Measurements from ENCODE around the gene NHP2. TPM values are rescaled to one million over a fixed set of nuclear protein-coding genes. Genes with fewer than 3 reads are reported as not detected.
A peak's percentile ranks its signal among the peaks of the same experiment; 100 is the strongest.
"Not testable (repeated sequence)": the region's sequence is repeated elsewhere in the genome, so short reads cannot be mapped to it uniquely, and the experiment has no call there.

NHP2 gene
- polyA plus RNA-seq, 3 donors, result 110 to 131 (median 120) TPM

DNA sequence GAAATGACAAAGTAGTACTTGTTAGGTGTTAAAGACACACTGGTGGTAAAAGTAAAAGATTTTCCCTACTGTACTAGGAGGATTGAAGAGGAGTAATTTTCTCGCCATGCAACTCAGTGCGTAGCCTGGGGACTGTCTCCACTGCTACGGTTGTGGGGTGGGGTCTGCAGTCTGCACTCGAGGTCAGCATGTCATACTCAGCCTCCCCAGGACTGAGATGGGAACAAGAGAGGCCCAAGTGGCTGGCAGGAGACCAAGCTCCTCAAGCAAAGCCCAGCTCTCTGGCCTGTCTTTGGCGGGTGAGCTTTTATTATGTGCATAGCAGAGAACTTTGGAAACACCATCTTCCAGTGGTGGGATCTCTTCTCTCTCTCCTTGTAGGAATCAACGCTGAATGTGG, 10.4 kb downstream of the NHP2 start:
- no peak for DNase-seq

DNA sequence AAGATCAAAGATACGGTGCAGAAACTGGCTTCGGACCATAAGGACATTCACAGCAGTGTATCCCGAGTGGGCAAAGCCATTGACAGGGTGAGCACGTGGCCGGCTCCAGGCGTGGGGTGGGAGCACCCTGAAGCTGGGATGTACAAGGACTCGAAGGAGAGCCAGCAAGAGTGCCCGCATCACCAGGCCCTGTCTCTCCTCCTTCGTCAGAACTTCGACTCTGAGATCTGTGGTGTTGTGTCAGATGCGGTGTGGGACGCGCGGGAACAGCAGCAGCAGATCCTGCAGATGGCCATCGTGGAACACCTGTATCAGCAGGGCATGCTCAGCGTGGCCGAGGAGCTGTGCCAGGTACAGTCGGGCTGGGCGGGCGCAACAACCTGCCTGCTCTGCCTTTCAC, 11.0 kb downstream of the NHP2 start:
- no peak for DNase-seq

DNA sequence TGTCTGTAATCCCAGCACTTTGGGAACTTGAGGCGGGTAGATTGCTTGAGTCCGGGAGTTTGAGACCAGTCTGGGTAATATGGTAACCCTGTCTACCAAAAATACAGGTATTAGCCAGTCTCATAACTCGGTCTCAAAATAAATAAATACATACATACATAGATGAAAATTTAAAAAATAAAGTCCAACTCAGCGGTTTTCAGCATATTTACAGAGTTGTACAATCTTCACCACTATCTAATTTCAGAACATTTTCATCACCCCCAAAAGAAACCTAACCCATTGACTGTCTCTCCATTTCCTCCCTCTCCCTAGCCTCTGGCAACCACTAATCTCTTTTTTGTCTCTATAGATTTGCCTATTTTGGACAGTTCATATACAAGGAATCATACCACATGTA, 12.1 kb downstream of the NHP2 start:
- DNase-seq, result no peak

- no peak for DNase-seq
Measured at GRCh38 chr5:178137991-178138390, 15.7 kb downstream of the NHP2 start.

GRCh38 chr5:178136990-178137389, 16.7 kb downstream of the NHP2 start:
- no peak for DNase-seq

DNA sequence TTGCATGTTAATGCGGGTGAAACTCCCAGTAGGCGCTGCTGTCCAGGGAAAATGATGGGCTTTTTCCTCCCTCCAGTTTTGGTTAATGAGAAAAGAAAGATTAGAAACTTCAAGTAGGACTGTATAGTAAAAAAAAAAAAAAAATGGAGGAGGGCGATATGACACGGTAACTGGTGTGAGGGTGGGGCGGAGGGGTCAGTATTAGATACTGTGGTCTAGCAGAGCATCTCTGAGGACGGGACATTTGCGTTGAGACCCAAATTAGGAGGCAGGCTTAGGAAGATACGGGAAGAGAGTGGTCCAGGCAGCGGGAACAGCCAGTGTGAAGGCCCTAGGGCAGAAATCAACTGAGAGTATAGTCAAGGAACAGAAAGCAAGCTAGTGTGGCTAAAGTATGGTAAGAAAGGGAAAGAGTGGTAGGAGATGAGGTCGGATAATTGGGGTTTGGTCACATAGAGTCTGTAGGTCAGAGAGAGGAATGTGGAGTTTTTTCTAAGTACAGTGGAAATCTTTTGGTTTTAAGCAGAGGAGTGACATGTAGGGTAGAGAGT, 22.2 kb downstream of the NHP2 start:
- DNase-seq, result no peak

DNA sequence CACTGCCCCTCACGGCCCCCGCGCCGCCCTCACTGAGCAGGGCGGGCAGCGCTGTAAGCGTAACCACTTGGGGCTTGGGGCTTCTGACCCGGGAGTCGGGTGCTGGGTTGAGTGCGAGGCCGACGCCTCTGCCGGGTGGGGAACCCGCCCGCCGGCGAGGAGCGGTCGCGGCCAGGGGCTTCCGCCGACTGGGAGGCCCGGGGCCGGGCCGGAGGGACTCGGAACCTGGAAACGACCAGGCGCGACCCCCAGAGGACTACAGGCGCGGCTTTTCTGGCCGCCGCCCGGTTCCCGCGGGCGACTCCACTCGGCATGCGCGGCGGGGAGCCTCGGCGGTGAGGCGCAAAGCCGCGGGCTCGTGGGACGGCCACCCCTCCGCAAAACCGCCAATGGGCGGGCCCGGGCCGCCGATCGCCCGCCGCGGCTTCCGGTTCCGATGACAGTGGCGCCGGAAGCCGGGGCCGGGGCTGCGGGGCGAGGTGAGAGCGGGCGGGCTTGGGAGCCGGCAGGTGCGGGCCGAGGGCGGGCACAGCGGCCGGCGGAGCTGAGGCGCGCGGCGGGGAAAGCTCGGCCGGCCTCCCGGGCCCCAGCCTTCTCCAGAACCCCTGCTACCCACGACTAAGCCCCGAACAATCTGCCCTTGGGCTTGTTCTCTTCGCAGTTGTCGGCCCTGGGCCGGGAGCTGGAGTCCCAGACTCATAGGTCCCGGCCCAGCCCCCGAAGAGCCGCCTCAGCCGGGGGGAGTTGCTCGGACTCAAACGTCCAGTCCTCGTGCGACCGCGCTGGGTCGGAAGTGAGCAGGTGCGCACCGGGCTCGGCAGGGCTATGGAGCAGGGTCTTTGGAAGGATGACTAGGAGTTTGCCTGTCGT, 22.9 kb downstream of the NHP2 start, which contains the start of gene RMND5B:
Gene RMND5B, plus strand, starts transcription at position 439 of the 870 bp plus-strand sequence. CDS start 7,106 bp downstream, outside the sequence.
- DNase-seq, result peak; percentile 82

DNA sequence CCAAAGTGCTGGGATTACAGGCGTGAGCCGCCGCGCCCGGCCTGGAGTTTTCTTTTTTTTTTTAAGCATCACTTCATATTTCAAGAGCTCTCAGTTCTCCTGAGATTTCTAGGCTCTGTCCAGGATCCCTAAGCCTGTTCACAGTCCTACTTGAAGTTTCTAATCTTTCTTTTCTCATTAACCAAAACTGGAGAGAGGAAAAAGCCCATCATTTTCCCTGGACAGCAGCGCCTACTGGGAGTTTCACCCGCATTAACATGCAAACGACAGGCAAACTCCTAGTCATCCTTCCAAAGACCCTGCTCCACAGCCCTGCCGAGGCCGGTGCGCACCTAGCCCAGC, 23.5 kb downstream of the NHP2 start:
- not testable (repeated sequence) for DNase-seq

- no peak for DNase-seq
Measured at GRCh38 chr5:178129296-178129695, 24.4 kb downstream of the NHP2 start.

DNA sequence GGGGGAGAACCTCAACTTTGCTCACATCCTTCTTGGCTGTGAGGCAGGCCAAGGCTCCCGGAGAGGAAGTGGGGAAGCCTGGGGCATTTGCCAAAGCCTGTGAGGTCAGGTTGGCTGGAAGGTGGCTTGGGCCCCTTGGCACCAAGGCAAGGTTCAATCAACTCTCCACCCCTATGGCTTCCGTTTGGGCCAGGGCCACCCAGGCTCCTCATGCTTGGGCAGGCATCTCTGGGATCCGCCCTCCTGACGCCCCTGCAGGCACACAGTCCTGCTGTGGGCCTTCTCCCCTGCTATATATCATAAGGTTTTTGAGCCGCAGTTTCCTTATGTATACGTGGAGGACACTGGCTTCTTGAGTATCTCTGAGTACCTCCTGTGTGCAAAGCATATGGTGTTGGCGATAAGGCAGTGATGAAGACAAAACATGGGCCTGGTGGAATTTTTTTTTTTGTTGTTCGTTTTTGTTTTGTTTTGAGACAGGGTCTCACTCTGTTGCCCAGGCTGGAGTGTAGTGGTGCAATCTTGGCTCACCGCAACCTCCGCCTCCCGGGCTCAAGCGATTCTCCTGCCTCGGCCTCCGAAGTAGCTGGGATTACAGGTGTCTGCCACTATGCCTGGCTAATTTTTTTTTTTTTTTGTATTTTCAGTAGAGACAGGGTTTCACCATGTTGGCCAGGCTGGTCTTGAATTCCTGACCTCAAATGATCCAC, 26.2 kb downstream of the NHP2 start:
- not testable (repeated sequence) for DNase-seq

DNA sequence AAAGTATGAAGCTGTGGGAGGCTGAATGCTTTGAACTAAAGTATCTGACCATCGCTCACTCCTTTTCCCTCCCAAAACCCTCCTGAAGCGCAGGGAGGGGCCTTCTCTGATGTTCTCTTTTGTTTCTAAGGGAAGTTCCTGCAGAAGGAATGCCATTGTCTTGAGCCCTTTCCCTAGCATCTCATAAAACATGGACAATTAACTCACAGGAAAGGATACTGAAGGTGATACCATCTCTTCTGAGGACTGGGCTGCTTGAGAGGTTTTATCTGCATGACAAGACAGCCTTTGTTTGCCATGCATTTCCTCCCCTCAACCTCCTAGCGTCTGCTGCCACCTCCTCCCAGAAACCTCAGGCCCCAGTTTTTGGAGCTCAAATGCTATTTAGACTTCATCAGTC, 27.1 kb downstream of the NHP2 start:
- DNase-seq, result no peak

DNA sequence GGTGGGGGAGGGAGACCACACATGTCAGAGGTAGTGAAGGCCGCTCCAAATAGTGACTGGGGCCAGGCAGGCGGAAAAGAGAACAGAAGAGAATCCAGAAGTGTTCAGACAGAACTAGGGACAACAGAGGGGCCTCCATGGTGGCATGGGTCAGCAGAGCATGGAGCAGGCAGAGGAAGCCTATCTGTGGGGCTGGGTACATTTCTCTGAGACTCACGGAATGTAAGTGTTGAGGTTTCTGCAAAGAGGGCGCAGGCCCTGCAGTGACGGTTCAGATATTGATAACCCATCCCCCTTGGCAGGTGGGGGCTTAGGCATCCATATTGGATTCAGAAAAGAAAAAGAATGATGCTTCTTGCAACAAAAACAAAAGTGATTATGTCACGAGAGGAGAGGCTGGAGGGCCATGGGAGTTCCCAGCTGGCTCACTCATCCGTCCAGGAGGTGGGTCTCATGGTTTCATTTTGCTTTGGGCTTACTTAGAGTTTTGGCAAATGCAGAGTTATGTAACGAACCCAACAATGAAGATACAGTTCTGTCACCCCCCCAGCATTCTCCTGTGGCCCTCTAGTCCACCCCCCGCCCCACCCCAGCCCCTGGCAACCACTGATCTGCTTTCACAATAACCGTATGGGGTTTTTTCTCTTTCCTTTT, 28.3 kb downstream of the NHP2 start:
- DNase-seq, result no peak

GRCh38 chr5:178123966-178124925, 29.4 kb downstream of the NHP2 start:
- no peak for DNase-seq

DNA sequence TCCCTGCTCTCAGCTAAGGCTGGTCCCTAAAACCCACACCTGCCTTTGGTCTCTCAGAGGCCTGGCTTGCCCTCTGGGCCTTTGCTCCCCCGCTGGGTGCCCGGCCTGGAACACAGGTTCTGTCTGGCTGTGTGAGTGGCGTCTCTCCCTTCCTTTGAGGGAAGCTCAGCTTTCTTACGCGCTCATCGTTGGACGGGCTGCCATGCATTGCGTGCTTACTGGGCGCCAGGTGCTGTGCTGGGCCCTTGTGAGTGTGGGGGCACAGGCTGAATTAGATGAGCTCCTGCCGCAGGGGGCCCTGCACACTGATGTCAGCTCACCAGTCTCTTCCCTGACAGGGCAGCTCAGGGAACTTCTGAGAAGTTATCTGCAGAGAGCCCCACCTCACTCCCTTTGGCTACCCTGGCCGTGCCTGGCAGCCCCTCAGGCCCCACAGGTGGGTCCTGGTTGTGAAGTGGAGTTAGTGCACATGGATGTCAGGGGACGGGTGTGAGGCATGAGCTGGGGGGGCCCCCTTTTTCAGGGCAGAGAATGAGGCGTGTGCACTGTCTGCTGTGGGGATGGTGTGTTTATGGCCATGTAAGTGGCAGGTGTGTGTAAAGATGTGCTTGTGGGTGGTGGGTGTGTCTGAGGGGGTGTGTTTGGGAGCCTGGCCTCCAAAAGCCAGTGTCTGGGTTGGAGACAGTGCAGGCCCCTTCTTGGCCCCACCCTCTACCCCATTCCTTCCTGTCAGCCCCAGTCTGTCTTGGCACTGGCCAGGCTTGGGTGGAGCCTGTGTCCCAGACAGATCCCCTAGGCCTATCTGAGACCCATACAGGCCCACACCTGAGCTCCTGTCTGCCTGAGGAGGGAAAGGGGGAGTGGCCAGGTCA, 30.4 kb downstream of the NHP2 start:
- no peak for DNase-seq

DNA sequence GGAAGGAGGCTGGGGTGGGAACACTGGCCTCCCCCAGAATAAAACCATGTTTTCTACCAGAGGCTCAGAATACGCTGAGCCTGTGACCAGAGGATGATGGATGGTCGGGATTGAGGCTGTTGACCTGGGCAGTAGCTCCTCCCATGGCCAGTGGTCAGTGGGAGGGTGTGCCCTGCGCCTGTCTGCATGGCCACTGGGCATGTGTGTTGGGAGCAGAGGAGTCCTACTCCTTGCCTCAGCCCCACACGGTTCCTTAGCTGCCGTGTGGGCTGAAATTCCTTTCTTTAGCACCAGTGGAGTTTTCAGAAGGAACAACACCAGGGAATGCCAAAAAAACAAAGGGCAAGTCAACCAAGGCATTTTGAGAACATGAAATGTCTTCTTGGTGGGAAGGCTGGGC, 31.3 kb downstream of the NHP2 start:
- DNase-seq, result no peak

DNA sequence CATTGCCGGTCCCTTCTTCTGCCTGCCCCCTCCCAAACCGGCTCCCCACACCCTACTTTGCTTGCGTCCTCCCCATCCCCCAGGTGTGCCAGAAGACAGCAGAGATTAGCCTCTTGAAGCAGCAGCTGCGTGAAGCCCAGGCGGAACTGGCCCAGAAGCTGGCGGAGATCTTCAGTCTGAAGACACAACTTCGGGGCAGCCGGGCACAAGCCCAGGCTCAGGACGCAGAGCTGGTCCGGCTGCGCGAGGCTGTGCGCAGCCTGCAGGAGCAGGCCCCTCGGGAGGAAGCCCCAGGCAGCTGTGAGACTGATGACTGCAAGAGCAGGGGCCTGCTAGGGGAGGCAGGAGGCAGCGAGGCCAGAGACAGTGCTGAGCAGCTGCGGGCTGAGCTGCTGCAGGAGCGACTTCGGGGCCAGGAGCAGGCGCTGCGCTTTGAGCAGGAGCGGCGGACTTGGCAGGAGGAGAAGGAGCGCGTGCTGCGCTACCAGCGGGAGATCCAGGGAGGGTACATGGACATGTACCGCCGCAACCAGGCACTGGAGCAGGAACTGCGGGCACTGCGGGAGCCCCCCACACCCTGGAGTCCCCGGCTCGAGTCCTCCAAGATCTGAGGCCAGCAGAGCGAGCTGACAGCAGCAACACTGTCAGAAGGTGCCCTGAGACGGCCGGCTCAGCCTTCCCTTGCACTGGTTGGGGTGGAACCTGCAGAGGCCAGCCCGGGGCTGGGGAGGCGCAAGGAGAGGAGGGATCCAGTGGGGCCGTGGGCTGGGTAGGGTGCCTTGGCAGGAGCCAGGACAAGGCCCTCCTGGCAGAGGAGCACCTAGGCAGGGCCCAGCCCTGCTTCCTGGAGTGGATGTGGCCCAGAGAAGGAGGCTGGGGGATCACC, 32.1 kb downstream of the NHP2 start:
- no peak for DNase-seq

GRCh38 chr5:178120607-178121357, 32.9 kb downstream of the NHP2 start:
- DNase-seq, result peak; percentile 89

GRCh38 chr5:178119915-178120606, 33.6 kb downstream of the NHP2 start:
- DNase-seq, result no peak

Data from renal pelvis (tissue), 4 donors.